ENCODE measurements around the gene RALGDS.
"Not testable (repeated sequence)": the region's sequence is repeated elsewhere in the genome, so short reads cannot be mapped to it uniquely, and the experiment has no call there.

The RALGDS gene

GRCh38 chr9:133064241-133065069 is 56.6 kb downstream of the RALGDS start:
- no peak for TF ChIP-seq CTCF (IDR thresholded peaks at IDR 0.05; ENCODE audit: low read depth, low read length, missing control alignments)
- no peak for DNase-seq (ENCODE audit: extremely low read depth, low read depth)
- H3K4me3 ChIP-seq (replicated peaks; ENCODE audit: low read depth, low read length) = no peak overlapping the region

- no peak for TF ChIP-seq CTCF (IDR thresholded peaks at IDR 0.05; ENCODE audit: low read depth, low read length, missing control alignments)
- DNase-seq (ENCODE audit: extremely low read depth, low read depth) = no peak
- no peak overlapping the region for H3K4me3 ChIP-seq (replicated peaks; ENCODE audit: low read depth, low read length)
These were observed 57.4 kb downstream of the RALGDS start for GRCh38 chr9:133063500-133064231.

GRCh38 chr9:133063159-133063499 is 57.9 kb downstream of the RALGDS start:
- no peak overlapping the region for H3K4me3 ChIP-seq (replicated peaks; ENCODE audit: low read depth, low read length)
- DNase-seq (ENCODE audit: extremely low read depth, low read depth) = no peak
- TF ChIP-seq CTCF (IDR thresholded peaks at IDR 0.05; ENCODE audit: low read depth, low read length, missing control alignments) = no peak

- DNase-seq (ENCODE audit: extremely low read depth, low read depth) = not testable (repeated sequence)
These were observed 58.5 kb downstream of the RALGDS start for GRCh38 chr9:133062569-133062968.

GRCh38 chr9:133061764-133062145 is 59.3 kb downstream of the RALGDS start, which contains the start of gene CEL:
CEL (plus strand) TSS chr9:133061981; CDS start chr9:133062003, 22 bp downstream.
- not testable (repeated sequence) for DNase-seq (ENCODE audit: extremely low read depth, low read depth); H3K4me3 ChIP-seq (replicated peaks; ENCODE audit: low read depth, low read length)

More at GRCh38 chr9:133062569-133062968, 58.5 kb downstream of the RALGDS start:
- H3K4me3 ChIP-seq (replicated peaks; ENCODE audit: low read depth, low read length) = not testable (repeated sequence)

GRCh38 chr9:133061019-133061763 is 59.8 kb downstream of the RALGDS start:
- not testable (repeated sequence) for DNase-seq (ENCODE audit: extremely low read depth, low read depth); H3K4me3 ChIP-seq (replicated peaks; ENCODE audit: low read depth, low read length)

- no peak overlapping the region for H3K4me3 ChIP-seq (replicated peaks; ENCODE audit: low read depth, low read length)
- no peak for TF ChIP-seq CTCF (IDR thresholded peaks at IDR 0.05; ENCODE audit: low read depth, low read length, missing control alignments)
- no peak for DNase-seq (ENCODE audit: extremely low read depth, low read depth)
These were observed 60.6 kb downstream of the RALGDS start for GRCh38 chr9:133060417-133060841.

- H3K4me3 ChIP-seq (replicated peaks; ENCODE audit: low read depth, low read length) = no peak overlapping the region
- TF ChIP-seq CTCF (IDR thresholded peaks at IDR 0.05; ENCODE audit: low read depth, low read length, missing control alignments) = no peak
- DNase-seq (ENCODE audit: extremely low read depth, low read depth) = no peak
These were observed 61.4 kb downstream of the RALGDS start for GRCh38 chr9:133059623-133060022.
